HEK293 (cell line): ENCODE measurements around the gene TGFB1I1.
A peak's percentile ranks its signal among the peaks of the same experiment; 100 is the strongest.

Experiments
- CTCF ChIA-PET: fragments of 350-600 bp; formaldehyde crosslinking; extraction: SDS; loops from one replicate; lab custom pipeline; 2021; ENCODE audit warnings: antibody characterized with exemption; lab: Yijun Ruan, JAX
- POLR2A ChIA-PET: fragments of 300-600 bp; formaldehyde crosslinking; extraction: SDS; loops from one replicate; lab custom pipeline; 2020; ENCODE audit warnings: antibody characterized with exemption, inconsistent platforms; lab: Yijun Ruan, JAX
- H3K27ac ChIP-seq: fragments of 200-500 bp; sonication (Bioruptor generic); 2 replicates; pipeline ENCODE4 v1.5.1; 2014; ENCODE audit warnings: low read depth, low read length, control low read depth, inconsistent platforms; ENCODE audit errors: extremely low read depth
- H3K36me3 ChIP-seq, 2 experiments: fragments of 200-500 bp in 1 of 2; sonication (Bioruptor generic) in 1 of 2; 1 replicate in 1 of 2; 2 replicates in 1 of 2; pipeline ENCODE4 v1.5.1; 2014 to 2017; ENCODE audit warnings: inconsistent platforms in 2 of 2, low read length in 2 of 2; ENCODE audit not compliant: control insufficient read depth in 2 of 2, insufficient read depth in 1 of 2
- H3K4me1 ChIP-seq: fragments of 200-500 bp; sonication (Bioruptor generic); 2 replicates; pipeline ENCODE4 v1.5.1; 2014; ENCODE audit warnings: mild to moderate bottlenecking, low read length, inconsistent platforms; ENCODE audit not compliant: control insufficient read depth, insufficient read depth
- H3K4me3 ChIP-seq: 2 replicates; pipeline ENCODE4 v1.5.1; 2011; ENCODE audit warnings: low read depth, mild to moderate bottlenecking, control low read depth, low read length, moderate library complexity
- H3K9me3 ChIP-seq: fragments of 200-500 bp; sonication (Bioruptor generic); 2 replicates; pipeline ENCODE4 v1.5.1; 2014; ENCODE audit warnings: low read depth, low read length, inconsistent platforms; ENCODE audit not compliant: control insufficient read depth, insufficient read depth
- INSM2 ChIP-seq: fragments of 450-650 bp; formaldehyde crosslinking; IDR thresholded peaks from 2 replicates; pipeline ENCODE4 v1.5.1; 2016; ENCODE audit warnings: missing biosample characterization, missing genetic modification characterization
- KLF1 ChIP-seq: fragments of 450-650 bp; formaldehyde crosslinking; IDR thresholded peaks from 2 replicates; pipeline ENCODE4 v1.5.1; 2016; ENCODE audit warnings: missing biosample characterization, missing genetic modification characterization
- KLF16 ChIP-seq: fragments of 450-650 bp; formaldehyde crosslinking; IDR thresholded peaks from 2 replicates; pipeline ENCODE4 v1.5.1; 2017; ENCODE audit warnings: missing biosample characterization, missing genetic modification characterization
- SCRT1 ChIP-seq: fragments of 450-650 bp; formaldehyde crosslinking; IDR thresholded peaks from 2 replicates; pipeline ENCODE4 v1.5.1; 2016; ENCODE audit warnings: missing biosample characterization, missing genetic modification characterization, borderline replicate concordance
- TCF7L2 ChIP-seq: IDR thresholded peaks from 2 replicates; pipeline ENCODE4 v1.6.1; 2011; ENCODE audit warnings: low read depth, mild to moderate bottlenecking, inconsistent platforms, low read length, moderate library complexity, borderline replicate concordance
- WT1 ChIP-seq: fragments of 450-650 bp; formaldehyde crosslinking; IDR thresholded peaks from 2 replicates; pipeline ENCODE4 v1.5.1; 2016; ENCODE audit warnings: missing biosample characterization, missing genetic modification characterization
- ZBTB1 ChIP-seq: fragments of 450-650 bp; formaldehyde crosslinking; IDR thresholded peaks from 2 replicates; pipeline ENCODE4 v1.5.1; 2016; ENCODE audit warnings: missing biosample characterization, missing genetic modification characterization
- ZNF16 ChIP-seq: fragments of 450-650 bp; formaldehyde crosslinking; IDR thresholded peaks from 2 replicates; pipeline ENCODE4 v1.5.1; 2016; ENCODE audit warnings: low read depth, missing biosample characterization, missing genetic modification characterization
- ZNF19 ChIP-seq: fragments of 450-650 bp; formaldehyde crosslinking; IDR thresholded peaks from 2 replicates; pipeline ENCODE4; 2016; ENCODE audit warnings: missing biosample characterization, missing genetic modification characterization, low read depth
- ZNF211 ChIP-seq: fragments of 450-650 bp; formaldehyde crosslinking; IDR thresholded peaks from 2 replicates; pipeline ENCODE4 v1.5.1; 2016; ENCODE audit warnings: low read depth, missing biosample characterization, missing genetic modification characterization
- ZNF324 ChIP-seq: fragments of 450-650 bp; formaldehyde crosslinking; IDR thresholded peaks from 2 replicates; pipeline ENCODE4 v1.5.1; 2016; ENCODE audit warnings: missing biosample characterization, missing genetic modification characterization
- ZNF341 ChIP-seq: fragments of 450-650 bp; formaldehyde crosslinking; IDR thresholded peaks from 2 replicates; pipeline ENCODE4; 2016; ENCODE audit warnings: low read depth, missing biosample characterization, missing genetic modification characterization
- ZNF514 ChIP-seq: fragments of 450-650 bp; formaldehyde crosslinking; IDR thresholded peaks from 2 replicates; pipeline ENCODE4 v1.5.1; 2016; ENCODE audit warnings: missing biosample characterization, missing genetic modification characterization
- ZNF521 ChIP-seq: fragments of 450-650 bp; formaldehyde crosslinking; IDR thresholded peaks from 2 replicates; pipeline ENCODE4 v1.5.1; 2017; ENCODE audit warnings: missing biosample characterization, mild to moderate bottlenecking, missing genetic modification characterization
- ZNF704 ChIP-seq: fragments of 450-650 bp; formaldehyde crosslinking; IDR thresholded peaks from 2 replicates; pipeline ENCODE4 v1.5.1; 2016; ENCODE audit warnings: missing biosample characterization, missing genetic modification characterization
- ZNF830 ChIP-seq: fragments of 450-650 bp; IDR thresholded peaks from 2 replicates; pipeline ENCODE4 v1.5.0; 2018; ENCODE audit warnings: missing biosample characterization, missing genetic modification characterization, low read depth, mild to moderate bottlenecking, moderate library complexity
- ZSCAN16 ChIP-seq: fragments of 450-650 bp; formaldehyde crosslinking; IDR thresholded peaks from 2 replicates; pipeline ENCODE4 v1.5.1; 2016; ENCODE audit warnings: missing biosample characterization, missing genetic modification characterization
- ZSCAN18 ChIP-seq: fragments of 450-650 bp; formaldehyde crosslinking; IDR thresholded peaks from 2 replicates; pipeline ENCODE4 v1.5.1; 2016; ENCODE audit warnings: missing biosample characterization, missing genetic modification characterization
- TF ChIP-seq, protein P1 (sequence below): fragments of 450-650 bp; formaldehyde crosslinking; IDR thresholded peaks from 2 replicates; pipeline ENCODE4 v1.5.1; 2016; ENCODE audit warnings: missing biosample characterization, missing genetic modification characterization
- TF ChIP-seq, protein P2 (sequence below): fragments of 450-650 bp; formaldehyde crosslinking; IDR thresholded peaks from 2 replicates; pipeline ENCODE4 v1.5.1; 2016; ENCODE audit warnings: missing biosample characterization, missing genetic modification characterization

The TGFB1I1 gene

DNA sequence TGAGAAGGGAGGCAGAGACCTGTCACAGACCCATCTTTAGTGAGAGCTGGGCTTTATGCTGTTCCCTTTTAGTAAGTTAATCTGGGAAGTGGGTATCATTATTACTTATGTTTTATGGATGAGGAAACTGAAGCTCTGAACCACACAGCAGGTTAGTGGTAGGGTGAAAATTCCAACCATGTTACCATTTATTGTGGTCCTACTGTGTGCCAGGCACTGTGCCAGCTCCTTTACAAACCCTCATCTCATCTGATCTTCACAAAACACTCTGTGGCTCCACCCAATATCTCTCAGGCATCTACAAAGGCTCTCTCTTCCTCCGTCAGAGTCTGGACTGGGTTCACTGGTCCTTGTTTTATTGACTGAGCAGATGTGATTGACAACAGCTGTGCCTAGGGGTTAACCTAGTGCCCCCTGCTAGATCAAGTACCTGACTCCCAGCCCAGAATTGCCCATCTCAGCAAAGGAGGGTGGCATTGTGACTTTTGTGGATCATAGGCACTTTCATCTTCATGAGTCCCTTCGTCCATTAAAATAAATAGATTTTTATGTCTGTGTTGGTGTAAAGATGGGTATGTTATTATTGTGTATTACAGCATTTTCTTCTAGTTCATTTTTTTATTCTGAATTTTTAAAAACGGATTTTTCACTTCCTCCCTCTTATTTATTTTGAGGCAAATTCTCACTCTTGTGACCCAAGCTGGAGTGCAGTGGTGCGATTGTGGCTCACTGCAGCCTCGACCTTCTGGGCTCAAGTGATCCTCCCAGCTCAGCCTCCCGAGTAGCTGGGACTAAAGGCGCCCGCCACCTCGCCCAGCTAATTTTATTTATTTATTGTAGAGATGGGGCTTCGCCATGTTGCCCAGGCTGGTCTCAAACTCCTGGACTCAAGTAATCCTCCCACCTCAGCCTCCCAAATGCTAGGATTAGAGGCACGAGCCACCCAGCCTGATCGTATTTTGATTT, 3.1 kb downstream of the TGFB1I1 start:
- Histone ChIP-seq H3K4me1 (no peaks in the 10 kb centered on the region), H3K9me3 (no peaks in the 10 kb centered on the region), H3K36me3 (peaks cover 0 to 10% of the 10 kb centered on the region in 2 experiments; a peak in 1 of 3 replicates), H3K27ac (no peak overlapping the region), H3K4me3 (no peak overlapping the region)
- ChIA-PET POLR2A (no interaction called here), CTCF (interaction anchor here (0.7 to 1.1 kb wide), 4 partner anchors 15 to 282 kb away, joined by 3 to 6 read pairs (median 3); partner anchors contain the start of gene ARMC5)
- TF ChIP-seq ZNF211 = no peak
- TF ChIP-seq ZNF521 (tag by site-specific recombination) = no peak
- no peak for TF ChIP-seq KLF16 (tag by site-specific recombination)
- no peak for TF ChIP-seq ZNF704 (tag by site-specific recombination)
- no peak for TF ChIP-seq ZSCAN18 (tag by site-specific recombination)
- TF ChIP-seq ZNF341 (tag by site-specific recombination) = no peak
- TF ChIP-seq, protein P1, sequence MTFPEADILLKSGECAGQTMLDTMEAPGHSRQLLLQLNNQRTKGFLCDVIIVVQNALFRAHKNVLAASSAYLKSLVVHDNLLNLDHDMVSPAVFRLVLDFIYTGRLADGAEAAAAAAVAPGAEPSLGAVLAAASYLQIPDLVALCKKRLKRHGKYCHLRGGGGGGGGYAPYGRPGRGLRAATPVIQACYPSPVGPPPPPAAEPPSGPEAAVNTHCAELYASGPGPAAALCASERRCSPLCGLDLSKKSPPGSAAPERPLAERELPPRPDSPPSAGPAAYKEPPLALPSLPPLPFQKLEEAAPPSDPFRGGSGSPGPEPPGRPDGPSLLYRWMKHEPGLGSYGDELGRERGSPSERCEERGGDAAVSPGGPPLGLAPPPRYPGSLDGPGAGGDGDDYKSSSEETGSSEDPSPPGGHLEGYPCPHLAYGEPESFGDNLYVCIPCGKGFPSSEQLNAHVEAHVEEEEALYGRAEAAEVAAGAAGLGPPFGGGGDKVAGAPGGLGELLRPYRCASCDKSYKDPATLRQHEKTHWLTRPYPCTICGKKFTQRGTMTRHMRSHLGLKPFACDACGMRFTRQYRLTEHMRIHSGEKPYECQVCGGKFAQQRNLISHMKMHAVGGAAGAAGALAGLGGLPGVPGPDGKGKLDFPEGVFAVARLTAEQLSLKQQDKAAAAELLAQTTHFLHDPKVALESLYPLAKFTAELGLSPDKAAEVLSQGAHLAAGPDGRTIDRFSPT (tag by site-specific recombination) = no peak
- TF ChIP-seq, protein P2, sequence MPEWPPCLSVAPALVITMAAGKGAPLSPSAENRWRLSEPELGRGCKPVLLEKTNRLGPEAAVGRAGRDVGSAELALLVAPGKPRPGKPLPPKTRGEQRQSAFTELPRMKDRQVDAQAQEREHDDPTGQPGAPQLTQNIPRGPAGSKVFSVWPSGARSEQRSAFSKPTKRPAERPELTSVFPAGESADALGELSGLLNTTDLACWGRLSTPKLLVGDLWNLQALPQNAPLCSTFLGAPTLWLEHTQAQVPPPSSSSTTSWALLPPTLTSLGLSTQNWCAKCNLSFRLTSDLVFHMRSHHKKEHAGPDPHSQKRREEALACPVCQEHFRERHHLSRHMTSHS (tag by site-specific recombination) = no peak

DNA sequence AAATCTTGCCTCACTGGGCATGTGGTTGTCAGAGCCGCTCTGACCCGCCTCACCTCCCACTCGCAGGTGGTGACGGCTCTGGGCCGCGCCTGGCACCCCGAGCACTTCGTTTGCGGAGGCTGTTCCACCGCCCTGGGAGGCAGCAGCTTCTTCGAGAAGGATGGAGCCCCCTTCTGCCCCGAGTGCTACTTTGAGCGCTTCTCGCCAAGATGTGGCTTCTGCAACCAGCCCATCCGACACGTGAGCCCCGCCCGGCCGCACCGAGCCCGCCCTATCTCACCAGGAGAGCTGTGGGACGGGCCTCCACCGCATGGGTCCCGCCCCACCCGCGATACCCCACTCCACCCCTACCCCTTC, 4.0 kb downstream of the TGFB1I1 start:
- CTCF ChIA-PET = interaction anchor here (0.7 kb wide), 1 partner anchor 25 kb away, joined by 6 read pairs; no protein-coding TSS in a partner anchor
- POLR2A ChIA-PET = no interaction called here
- H3K27ac ChIP-seq = no peak overlapping the region

GRCh38 chr16:31476303-31477219, 4.6 kb downstream of the TGFB1I1 start:
- CTCF ChIA-PET = interaction anchor here (0.6 to 0.8 kb wide), 2 partner anchors 19 to 171 kb away, joined by 3 read pairs; no protein-coding TSS in a partner anchor
- H3K4me3 ChIP-seq = no peak overlapping the region
- TF ChIP-seq ZNF830 (no peak), ZNF19 (no peak), SCRT1 (tag by site-specific recombination) (no peak), ZBTB1 (tag by site-specific recombination) (no peak), ZNF324 (tag by site-specific recombination) (no peak), ZNF514 (tag by site-specific recombination) (no peak), WT1 (tag by site-specific recombination) (no peak), INSM2 (tag by site-specific recombination) (no peak), TCF7L2 (no peak), ZSCAN16 (tag by site-specific recombination) (no peak), ZNF704 (tag by site-specific recombination) (no peak)

More for the DNA sequence above, 4.0 kb downstream of the TGFB1I1 start:
- Histone ChIP-seq H3K36me3 (peaks cover 0 to 10% of the 10 kb centered on the region in 2 experiments; a peak in 1 of 3 replicates), H3K9me3 (no peaks in the 10 kb centered on the region)
- TF ChIP-seq KLF1 (tag by site-specific recombination) = peak; percentile 37; the same call in 1 of the 2 replicates
- no peak for TF ChIP-seq ZNF16 (tag by site-specific recombination)
- TF ChIP-seq, all 188 proteins: peak for 1
- Histone ChIP-seq H3K4me3 (no peak overlapping the region), H3K4me1 (no peaks in the 10 kb centered on the region)

More at GRCh38 chr16:31476303-31477219, 4.6 kb downstream of the TGFB1I1 start:
- H3K9me3 ChIP-seq = no peaks in the 10 kb centered on the region
- no peak overlapping the region for H3K27ac ChIP-seq
- POLR2A ChIA-PET = interaction anchor here (0.5 kb wide), 1 partner anchor 20 kb away, joined by 5 read pairs; no protein-coding TSS in a partner anchor
- H3K36me3 ChIP-seq = peaks cover 0 to 10% of the 10 kb centered on the region in 2 experiments; a peak in 1 of 3 replicates
- H3K4me1 ChIP-seq = no peaks in the 10 kb centered on the region
